MM.1S (cell line): Measurements from ENCODE around the gene ACACB.

Experiments
- CTCF ChIP-seq: fragments of 300-600 bp; sonication (generic); IDR thresholded peaks from 2 replicates; pipeline ENCODE4 v1.5.1; 2016; ENCODE audit warnings: antibody characterized with exemption, low read length, mixed read lengths
- EZH2phosphoT487 ChIP-seq: fragments of 300-600 bp; sonication (generic); IDR thresholded peaks from 2 replicates; pipeline ENCODE4 v1.6.1; 2018; ENCODE audit warnings: antibody characterized with exemption, low read length

DNA sequence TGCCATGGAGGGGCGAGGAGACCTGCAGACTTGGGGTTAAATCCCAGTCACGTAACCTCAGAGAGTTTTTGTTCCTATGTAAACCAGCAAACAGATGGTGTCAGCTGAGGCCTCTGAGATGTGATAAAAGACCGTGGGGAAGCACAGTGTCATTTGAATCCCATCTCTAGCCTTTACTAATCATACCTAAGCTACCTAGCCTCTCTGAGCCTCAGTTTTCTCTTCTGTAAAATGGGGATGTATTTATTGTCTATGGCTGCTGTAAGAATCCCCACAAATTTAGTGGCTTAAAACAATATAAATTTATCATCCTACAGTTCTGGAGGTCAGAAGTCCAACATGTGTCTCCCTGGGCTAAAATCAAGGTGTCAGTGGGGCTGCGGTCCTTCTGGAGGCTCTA lies 158.8 kb downstream of the ACACB start:
- TF ChIP-seq EZH2phosphoT487 (no peak), CTCF (no peak)
